Epithelial cell of proximal tubule (primary cell): ENCODE results near the gene SP4. TPM values are rescaled to one million over a fixed set of nuclear protein-coding genes. Genes with fewer than 3 reads are reported as not detected.
A peak's percentile ranks its signal among the peaks of the same experiment; 100 is the strongest.

Experiments used
- DNase-seq: peaks from one replicate; pipeline ENCODE4 v3.0.0-alpha.2; 2011; ENCODE audit warnings: low read depth
- H3K4me3 ChIP-seq: 2 replicates; pipeline ENCODE4 v1.5.1; 2011; ENCODE audit warnings: low read depth, mild to moderate bottlenecking, low read length
- total RNA-seq: library from RNA; depleted of rRNA; stranded (reverse); fragments of >200 nt; gene quantifications from 2 replicates; pipeline ENCODE4 v1.2.3, GENCODE V29; 2015
- TF ChIP-seq, protein P1 (sequence below): conservative IDR thresholded peaks from 2 replicates; pipeline ENCODE4 v1.5.1; 2012; ENCODE audit warnings: low read depth, mild to moderate bottlenecking, low read length

The SP4 gene
- total RNA-seq, 1 donor from 2014 or later = 3.3 TPM

GRCh38 chr7:21426286-21427181 is 1.3 kb upstream of the SP4 start:
- peak; percentile 6 for DNase-seq
- H3K4me3 ChIP-seq = peak overlapping the region; percentile 91
- TF ChIP-seq, protein P1, sequence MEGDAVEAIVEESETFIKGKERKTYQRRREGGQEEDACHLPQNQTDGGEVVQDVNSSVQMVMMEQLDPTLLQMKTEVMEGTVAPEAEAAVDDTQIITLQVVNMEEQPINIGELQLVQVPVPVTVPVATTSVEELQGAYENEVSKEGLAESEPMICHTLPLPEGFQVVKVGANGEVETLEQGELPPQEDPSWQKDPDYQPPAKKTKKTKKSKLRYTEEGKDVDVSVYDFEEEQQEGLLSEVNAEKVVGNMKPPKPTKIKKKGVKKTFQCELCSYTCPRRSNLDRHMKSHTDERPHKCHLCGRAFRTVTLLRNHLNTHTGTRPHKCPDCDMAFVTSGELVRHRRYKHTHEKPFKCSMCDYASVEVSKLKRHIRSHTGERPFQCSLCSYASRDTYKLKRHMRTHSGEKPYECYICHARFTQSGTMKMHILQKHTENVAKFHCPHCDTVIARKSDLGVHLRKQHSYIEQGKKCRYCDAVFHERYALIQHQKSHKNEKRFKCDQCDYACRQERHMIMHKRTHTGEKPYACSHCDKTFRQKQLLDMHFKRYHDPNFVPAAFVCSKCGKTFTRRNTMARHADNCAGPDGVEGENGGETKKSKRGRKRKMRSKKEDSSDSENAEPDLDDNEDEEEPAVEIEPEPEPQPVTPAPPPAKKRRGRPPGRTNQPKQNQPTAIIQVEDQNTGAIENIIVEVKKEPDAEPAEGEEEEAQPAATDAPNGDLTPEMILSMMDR = no peak

GRCh38 chr7:21427182-21427870 is 557 bp upstream of the SP4 start:
- peak; percentile 62 for DNase-seq
- TF ChIP-seq, protein P1 = no peak
- peak overlapping the region; percentile 91 for H3K4me3 ChIP-seq

DNA sequence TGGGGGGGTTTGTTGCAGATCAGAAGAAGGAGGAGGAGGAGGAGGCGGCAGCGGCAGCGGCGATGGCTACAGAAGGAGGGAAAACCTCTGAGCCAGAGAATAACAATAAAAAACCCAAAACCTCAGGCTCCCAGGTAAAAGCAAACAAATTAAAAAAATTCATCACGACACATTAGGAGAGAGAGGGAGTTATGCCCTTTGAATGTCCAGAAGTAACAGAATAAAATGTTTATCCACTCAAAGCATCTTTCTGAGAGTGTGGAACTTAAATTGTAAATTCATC is 717 bp downstream of the SP4 start:
- DNase-seq = no peak
- H3K4me3 ChIP-seq = peak overlapping the region; percentile 75
- TF ChIP-seq, protein P1 = peak; percentile 1

- TF ChIP-seq, protein P1 = no peak
- DNase-seq = no peak
- peak overlapping the region; percentile 75 for H3K4me3 ChIP-seq
Observed at GRCh38 chr7:21429021-21429420, 1.1 kb downstream of the SP4 start.

- no peak overlapping the region for H3K4me3 ChIP-seq
- TF ChIP-seq, protein P1 = no peak
- no peak for DNase-seq
Observed at GRCh38 chr7:21429786-21430574, 2.1 kb downstream of the SP4 start.

DNA sequence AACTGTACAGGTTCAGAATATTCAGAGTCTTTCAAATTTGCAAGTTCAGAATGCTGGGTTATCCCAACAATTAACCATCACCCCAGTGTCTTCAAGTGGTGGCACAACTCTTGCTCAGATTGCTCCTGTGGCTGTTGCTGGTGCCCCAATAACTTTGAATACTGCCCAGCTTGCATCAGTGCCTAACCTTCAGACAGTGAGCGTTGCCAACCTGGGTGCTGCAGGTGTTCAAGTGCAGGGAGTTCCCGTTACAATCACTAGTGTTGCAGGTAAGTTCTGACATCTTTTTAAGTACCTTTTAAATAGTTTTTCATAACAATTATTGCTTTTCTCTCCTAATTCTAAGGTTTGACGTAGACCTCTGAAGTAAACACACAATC is 2.7 kb downstream of the SP4 start:
- DNase-seq = no peak
- no peak overlapping the region for H3K4me3 ChIP-seq
- TF ChIP-seq, protein P1 = no peak
